NCI-H1417 (cell line): ENCODE data around the gene CACNA1E.
A peak's percentile ranks its signal among the peaks of the same experiment; 100 is the strongest.

ENCODE experiments used
- DNase-seq, 3 experiments: peaks; one replicate each; lab custom pipeline; 2025; lab: John Stamatoyannopoulos, UW

Gene CACNA1E

GRCh38 chr1:181768211-181768929, 285.1 kb downstream of the CACNA1E start:
- DNase-seq: peak in 1 of 3 experiments; percentile 35

- DNase-seq: no peak
Observed at GRCh38 chr1:181768930-181769280, 285.6 kb downstream of the CACNA1E start.

- no peak for DNase-seq
Observed at GRCh38 chr1:181769846-181770245, 286.5 kb downstream of the CACNA1E start.

- no peak for DNase-seq
Observed at GRCh38 chr1:181772714-181773113, 289.4 kb downstream of the CACNA1E start.

- DNase-seq: no peak
Observed at GRCh38 chr1:181776044-181776443, 292.7 kb downstream of the CACNA1E start.

- no peak for DNase-seq
Observed at GRCh38 chr1:181777286-181777685, 294.0 kb downstream of the CACNA1E start.

GRCh38 chr1:181777812-181778211, 294.5 kb downstream of the CACNA1E start:
- DNase-seq: peak in 1 of 3 experiments; percentile 30

- DNase-seq: peak; percentile 67 to 93 (median 77)
Observed at GRCh38 chr1:181778640-181779260, 295.4 kb downstream of the CACNA1E start.

- no peak for DNase-seq
Observed at GRCh38 chr1:181779343-181779742, 296.0 kb downstream of the CACNA1E start.

GRCh38 chr1:181783208-181783607, 299.9 kb downstream of the CACNA1E start:
- no peak for DNase-seq

GRCh38 chr1:181784039-181784683, 300.8 kb downstream of the CACNA1E start:
- DNase-seq: no peak

- no peak for DNase-seq
Observed at GRCh38 chr1:181789395-181789794, 306.1 kb downstream of the CACNA1E start.

- DNase-seq: no peak
Observed at GRCh38 chr1:181791721-181792120, 308.4 kb downstream of the CACNA1E start.

- DNase-seq: no peak
Observed at GRCh38 chr1:181793831-181794230, 310.5 kb downstream of the CACNA1E start.

GRCh38 chr1:181794332-181794731, 311.0 kb downstream of the CACNA1E start:
- no peak for DNase-seq

GRCh38 chr1:181798191-181798926, 315.0 kb downstream of the CACNA1E start:
- no peak for DNase-seq

- DNase-seq: no peak
Observed at GRCh38 chr1:181801617-181802016, 318.3 kb downstream of the CACNA1E start.

- DNase-seq: no peak
Observed at GRCh38 chr1:181802466-181802865, 319.1 kb downstream of the CACNA1E start.

- DNase-seq: no peak
Observed at GRCh38 chr1:181803421-181803820, 320.1 kb downstream of the CACNA1E start.

- no peak for DNase-seq
Observed at GRCh38 chr1:181804989-181805388, 321.7 kb downstream of the CACNA1E start.

GRCh38 chr1:181806746-181807145, 323.4 kb downstream of the CACNA1E start:
- no peak for DNase-seq

- no peak for DNase-seq
Observed at GRCh38 chr1:181807251-181807650, 323.9 kb downstream of the CACNA1E start.
